ENCODE results near the gene TTC28. TPM values are rescaled to one million over a fixed set of nuclear protein-coding genes. Genes with fewer than 3 reads are reported as not detected.

TTC28 gene
- total and polyA plus RNA-seq, 10 of the 15 experiments (the other 5 are each of a cell fraction or from before 2014, with no cell fraction given) = 0.15 to 8.4 (median 1.4) TPM

DNA sequence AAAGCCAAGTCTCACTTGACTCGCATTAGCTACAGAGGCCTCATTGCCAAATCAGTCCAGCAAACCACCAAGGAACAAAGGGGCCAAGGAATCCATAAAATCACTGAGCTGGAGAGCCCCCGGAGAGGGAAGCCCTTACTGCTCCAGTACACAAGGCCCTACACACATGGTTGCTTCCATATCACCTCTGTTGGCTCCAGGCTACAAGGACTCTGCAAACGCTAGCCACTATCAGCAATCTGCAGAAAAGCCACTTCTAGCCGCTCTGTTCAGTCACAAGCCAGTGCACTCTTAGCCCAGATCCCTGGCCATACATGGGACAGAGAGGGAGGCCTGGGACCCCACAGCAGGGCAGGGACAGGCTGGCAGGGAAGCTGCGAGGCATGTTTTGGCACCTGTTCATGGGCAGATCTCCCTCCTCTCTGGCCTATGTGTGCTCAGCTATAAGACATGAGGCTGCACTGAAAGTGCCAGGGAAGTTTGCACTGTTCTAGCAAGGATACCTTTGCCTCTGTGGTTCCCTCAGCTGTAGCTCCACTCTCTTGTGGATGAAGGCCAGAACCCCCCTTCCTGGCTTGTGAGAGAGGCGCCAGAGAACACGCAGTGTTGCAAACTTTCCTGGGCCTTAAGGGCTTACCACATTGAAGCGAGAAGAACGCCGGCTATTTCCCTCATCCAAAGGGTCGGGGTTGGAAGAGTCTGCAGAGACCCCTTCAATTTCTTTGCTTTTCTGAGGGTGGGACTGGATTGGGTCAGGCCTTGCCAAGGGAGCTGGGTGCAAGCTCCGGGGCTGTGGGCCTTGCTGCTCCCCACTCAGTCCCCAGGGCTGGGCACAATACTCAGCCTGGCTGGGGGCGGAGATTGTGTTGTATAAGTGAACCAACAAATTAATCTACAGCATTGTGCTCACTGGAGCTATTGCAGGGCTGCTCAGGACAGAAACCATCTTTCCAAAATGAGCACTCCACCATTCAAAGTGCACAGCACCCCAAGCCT, 651.9 kb downstream of the TTC28 start:
- RAD21 ChIA-PET (ENCODE audit: unreplicated experiment) = no interaction called here
- intact Hi-C loops (cut with micrococcal nuclease; ENCODE audit: unreplicated experiment) = no loop called here
- CTCF ChIA-PET = interaction anchor here (1.6 kb wide), 1 partner anchor 9 kb away, joined by 3 read pairs; no protein-coding TSS in a partner anchor
- POLR2A ChIA-PET = no interaction called here
- WGBS (ENCODE audit: insufficient coverage, insufficient replicate concordance, low lambda C conversion rate, missing lambda C conversion rate) = 42% methylated on average over 13 of the region's 13 CpGs
- H3K27me3 ChIP-seq (replicated peaks in 1 of 2; ENCODE audit: control insufficient read depth in 2 of 2, insufficient read depth in 2 of 2, low read length in 1 of 2) = 0 out of 4 replicates have a peak, but pooled peaks cover 0 to 1% of the 10 kb centered on the region in 2 experiments
- SMC1A ChIA-PET (ENCODE audit: uncharacterized antibody, unreplicated experiment) = no interaction called here
- in situ Hi-C loops (cut with MboI) = loop anchor here (10.0 to 25.0 kb wide), 2 partner anchors 797 to 1010 kb away; no protein-coding TSS in a partner anchor
- H3K79me2 ChIP-seq (ENCODE audit: control insufficient read depth, insufficient read depth, low read length) = no peaks in the 10 kb centered on the region
- no peaks in the 10 kb centered on the region for H3K36me3 ChIP-seq (ENCODE audit: control insufficient read depth in 2 of 2, insufficient read depth in 2 of 2, low read length in 1 of 2)
- H3K9ac ChIP-seq (ENCODE audit: control insufficient read depth, insufficient read depth, low read length) = no peak overlapping the region
- H3K9me3 ChIP-seq (replicated peaks; ENCODE audit: control insufficient read depth, insufficient read depth, low read length) = no peaks in the 10 kb centered on the region
- no TSS peak for BruUV-seq (replicated peaks)
- no peaks in the 10 kb centered on the region for H4K20me1 ChIP-seq (ENCODE audit: control insufficient read depth, insufficient read depth)
- no peak overlapping the region for H3K27ac ChIP-seq (ENCODE audit: control insufficient read depth, insufficient read depth)
- FAIRE-seq = no peak
- no peaks in the 10 kb centered on the region for H3K4me1 ChIP-seq (ENCODE audit: control insufficient read depth, insufficient read depth, low read length)
- H3K4me2 ChIP-seq (ENCODE audit: control insufficient read depth, insufficient read depth) = no peak overlapping the region
- H3K4me3 ChIP-seq = no peak overlapping the region
- no peak for ATAC-seq
- DNase-seq (ENCODE audit: low read depth, low spot score) = no peak
- no peak overlapping the region for H2AFZ ChIP-seq (ENCODE audit: control insufficient read depth, low read depth, low read length)
- TF ChIP-seq, protein P1, sequence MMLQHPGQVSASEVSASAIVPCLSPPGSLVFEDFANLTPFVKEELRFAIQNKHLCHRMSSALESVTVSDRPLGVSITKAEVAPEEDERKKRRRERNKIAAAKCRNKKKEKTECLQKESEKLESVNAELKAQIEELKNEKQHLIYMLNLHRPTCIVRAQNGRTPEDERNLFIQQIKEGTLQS (IDR thresholded peaks at IDR 0.05; ENCODE audit: borderline replicate concordance, extremely low read depth, low read depth, low read length) = no peak
- TF ChIP-seq STAT3 (IDR thresholded peaks at IDR 0.05; ENCODE audit: low read depth, low read length) = no peak
- no peak for TF ChIP-seq EZH2 (IDR thresholded peaks at IDR 0.05; ENCODE audit: borderline replicate concordance, control insufficient read depth, low read depth, low read length)
- TF ChIP-seq BMI1 (IDR thresholded peaks at IDR 0.05; ENCODE audit: borderline replicate concordance) = no peak
- TF ChIP-seq, protein P2, sequence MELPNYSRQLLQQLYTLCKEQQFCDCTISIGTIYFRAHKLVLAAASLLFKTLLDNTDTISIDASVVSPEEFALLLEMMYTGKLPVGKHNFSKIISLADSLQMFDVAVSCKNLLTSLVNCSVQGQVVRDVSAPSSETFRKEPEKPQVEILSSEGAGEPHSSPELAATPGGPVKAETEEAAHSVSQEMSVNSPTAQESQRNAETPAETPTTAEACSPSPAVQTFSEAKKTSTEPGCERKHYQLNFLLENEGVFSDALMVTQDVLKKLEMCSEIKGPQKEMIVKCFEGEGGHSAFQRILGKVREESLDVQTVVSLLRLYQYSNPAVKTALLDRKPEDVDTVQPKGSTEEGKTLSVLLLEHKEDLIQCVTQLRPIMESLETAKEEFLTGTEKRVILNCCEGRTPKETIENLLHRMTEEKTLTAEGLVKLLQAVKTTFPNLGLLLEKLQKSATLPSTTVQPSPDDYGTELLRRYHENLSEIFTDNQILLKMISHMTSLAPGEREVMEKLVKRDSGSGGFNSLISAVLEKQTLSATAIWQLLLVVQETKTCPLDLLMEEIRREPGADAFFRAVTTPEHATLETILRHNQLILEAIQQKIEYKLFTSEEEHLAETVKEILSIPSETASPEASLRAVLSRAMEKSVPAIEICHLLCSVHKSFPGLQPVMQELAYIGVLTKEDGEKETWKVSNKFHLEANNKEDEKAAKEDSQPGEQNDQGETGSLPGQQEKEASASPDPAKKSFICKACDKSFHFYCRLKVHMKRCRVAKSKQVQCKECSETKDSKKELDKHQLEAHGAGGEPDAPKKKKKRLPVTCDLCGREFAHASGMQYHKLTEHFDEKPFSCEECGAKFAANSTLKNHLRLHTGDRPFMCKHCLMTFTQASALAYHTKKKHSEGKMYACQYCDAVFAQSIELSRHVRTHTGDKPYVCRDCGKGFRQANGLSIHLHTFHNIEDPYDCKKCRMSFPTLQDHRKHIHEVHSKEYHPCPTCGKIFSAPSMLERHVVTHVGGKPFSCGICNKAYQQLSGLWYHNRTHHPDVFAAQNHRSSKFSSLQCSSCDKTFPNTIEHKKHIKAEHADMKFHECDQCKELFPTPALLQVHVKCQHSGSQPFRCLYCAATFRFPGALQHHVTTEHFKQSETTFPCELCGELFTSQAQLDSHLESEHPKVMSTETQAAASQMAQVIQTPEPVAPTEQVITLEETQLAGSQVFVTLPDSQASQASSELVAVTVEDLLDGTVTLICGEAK (IDR thresholded peaks at IDR 0.05; ENCODE audit: borderline replicate concordance) = no peak
- TF ChIP-seq ETV6 (conservative IDR thresholded peaks at IDR 0.05 in 1 of 2, IDR thresholded peaks at IDR 0.05 in 1 of 2; ENCODE audit: borderline replicate concordance in 1 of 2, low read depth in 1 of 2) = no peak
- no peak for TF ChIP-seq MYB (IDR thresholded peaks at IDR 0.05; ENCODE audit: borderline replicate concordance, low read depth, low read length)
- TF ChIP-seq, protein P3, sequence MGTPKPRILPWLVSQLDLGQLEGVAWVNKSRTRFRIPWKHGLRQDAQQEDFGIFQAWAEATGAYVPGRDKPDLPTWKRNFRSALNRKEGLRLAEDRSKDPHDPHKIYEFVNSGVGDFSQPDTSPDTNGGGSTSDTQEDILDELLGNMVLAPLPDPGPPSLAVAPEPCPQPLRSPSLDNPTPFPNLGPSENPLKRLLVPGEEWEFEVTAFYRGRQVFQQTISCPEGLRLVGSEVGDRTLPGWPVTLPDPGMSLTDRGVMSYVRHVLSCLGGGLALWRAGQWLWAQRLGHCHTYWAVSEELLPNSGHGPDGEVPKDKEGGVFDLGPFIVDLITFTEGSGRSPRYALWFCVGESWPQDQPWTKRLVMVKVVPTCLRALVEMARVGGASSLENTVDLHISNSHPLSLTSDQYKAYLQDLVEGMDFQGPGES (IDR thresholded peaks at IDR 0.05) = no peak
- TF ChIP-seq LARP7 (IDR thresholded peaks at IDR 0.05) = no peak
- TF ChIP-seq, protein P4, sequence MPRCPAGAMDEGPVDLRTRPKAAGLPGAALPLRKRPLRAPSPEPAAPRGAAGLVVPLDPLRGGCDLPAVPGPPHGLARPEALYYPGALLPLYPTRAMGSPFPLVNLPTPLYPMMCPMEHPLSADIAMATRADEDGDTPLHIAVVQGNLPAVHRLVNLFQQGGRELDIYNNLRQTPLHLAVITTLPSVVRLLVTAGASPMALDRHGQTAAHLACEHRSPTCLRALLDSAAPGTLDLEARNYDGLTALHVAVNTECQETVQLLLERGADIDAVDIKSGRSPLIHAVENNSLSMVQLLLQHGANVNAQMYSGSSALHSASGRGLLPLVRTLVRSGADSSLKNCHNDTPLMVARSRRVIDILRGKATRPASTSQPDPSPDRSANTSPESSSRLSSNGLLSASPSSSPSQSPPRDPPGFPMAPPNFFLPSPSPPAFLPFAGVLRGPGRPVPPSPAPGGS (IDR thresholded peaks at IDR 0.05; ENCODE audit: borderline replicate concordance, insufficient read depth, low read depth, low read length, poor library complexity, severe bottlenecking) = no peak
- TF ChIP-seq RFX5 (IDR thresholded peaks at IDR 0.05; ENCODE audit: low read depth, low read length) = no peak
- no peak for TF ChIP-seq JUNB (IDR thresholded peaks at IDR 0.05)
- TF ChIP-seq MEF2A (IDR thresholded peaks at IDR 0.05; ENCODE audit: insufficient read depth, low read depth, low read length) = no peak
- TF ChIP-seq SPI1 (IDR thresholded peaks at IDR 0.05; ENCODE audit: borderline replicate concordance, insufficient read depth, low read depth, low read length) = no peak
- TF ChIP-seq SREBF1 (IDR thresholded peaks at IDR 0.05; ENCODE audit: low read length) = no peak

All from GM12878 (cell line).